ENCODE results near the gene IL1RN.

DNA sequence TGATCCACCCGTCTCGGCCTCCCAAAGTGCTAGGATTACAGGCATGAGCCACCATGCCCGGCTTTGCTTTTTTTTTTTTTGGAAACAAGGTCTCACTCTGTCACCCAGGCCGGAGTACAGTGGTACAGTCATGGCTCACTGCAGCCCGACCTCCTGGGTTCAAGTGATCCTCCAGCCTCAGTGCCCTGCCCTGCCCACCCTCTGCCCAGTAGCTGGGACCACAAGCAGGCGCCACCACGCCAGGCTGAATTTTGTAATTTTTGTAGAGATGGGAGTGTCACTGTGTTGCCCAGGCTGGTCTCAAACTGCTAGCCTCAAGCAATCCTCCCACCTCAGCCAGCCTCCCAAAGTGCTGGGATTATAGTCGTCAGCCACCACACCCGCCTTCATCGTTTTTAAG is 34.8 kb downstream of the IL1RN start:
- TF ChIP-seq POLR2A (IDR thresholded peaks at IDR 0.05) (no peak), EP300 (IDR thresholded peaks at IDR 0.05) (no peak), POLR2AphosphoS5 (IDR thresholded peaks at IDR 0.05) (no peak)
- TF ChIP-seq, protein P1, sequence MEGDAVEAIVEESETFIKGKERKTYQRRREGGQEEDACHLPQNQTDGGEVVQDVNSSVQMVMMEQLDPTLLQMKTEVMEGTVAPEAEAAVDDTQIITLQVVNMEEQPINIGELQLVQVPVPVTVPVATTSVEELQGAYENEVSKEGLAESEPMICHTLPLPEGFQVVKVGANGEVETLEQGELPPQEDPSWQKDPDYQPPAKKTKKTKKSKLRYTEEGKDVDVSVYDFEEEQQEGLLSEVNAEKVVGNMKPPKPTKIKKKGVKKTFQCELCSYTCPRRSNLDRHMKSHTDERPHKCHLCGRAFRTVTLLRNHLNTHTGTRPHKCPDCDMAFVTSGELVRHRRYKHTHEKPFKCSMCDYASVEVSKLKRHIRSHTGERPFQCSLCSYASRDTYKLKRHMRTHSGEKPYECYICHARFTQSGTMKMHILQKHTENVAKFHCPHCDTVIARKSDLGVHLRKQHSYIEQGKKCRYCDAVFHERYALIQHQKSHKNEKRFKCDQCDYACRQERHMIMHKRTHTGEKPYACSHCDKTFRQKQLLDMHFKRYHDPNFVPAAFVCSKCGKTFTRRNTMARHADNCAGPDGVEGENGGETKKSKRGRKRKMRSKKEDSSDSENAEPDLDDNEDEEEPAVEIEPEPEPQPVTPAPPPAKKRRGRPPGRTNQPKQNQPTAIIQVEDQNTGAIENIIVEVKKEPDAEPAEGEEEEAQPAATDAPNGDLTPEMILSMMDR (IDR thresholded peaks at IDR 0.05), result no peak
